Liver (tissue), 9 donors: ENCODE data around the gene NOX3. TPM values are rescaled to one million over a fixed set of nuclear protein-coding genes. Genes with fewer than 3 reads are reported as not detected.

ENCODE experiments used
- DNase-seq: peaks from one replicate; pipeline ENCODE4 v3.0.0-alpha.2; 2017; ENCODE audit warnings: low spot score
- H3K27ac ChIP-seq, 2 donors: one replicate each; pipeline ENCODE4 v1.7.0; 2013; ENCODE audit warnings: inconsistent platforms in 2 of 2, low read length in 2 of 2, control low read depth in 1 of 2, low read depth in 1 of 2, mild to moderate bottlenecking in 1 of 2
- H3K27me3 ChIP-seq, 4 donors: one replicate each; pipeline versions ENCODE4 v1.6.1 to v1.7.0; 2013; ENCODE audit warnings: low read length in 3 of 4, inconsistent platforms in 1 of 4, mild to moderate bottlenecking in 1 of 4, moderate library complexity in 1 of 4; ENCODE audit not compliant: control insufficient read depth in 4 of 4, insufficient read depth in 4 of 4
- H3K36me3 ChIP-seq, 4 donors: one replicate each; pipeline versions ENCODE4 v1.6.1 to v1.7.0; 2013; ENCODE audit warnings: low read length in 3 of 4, mild to moderate bottlenecking in 3 of 4, low read depth in 1 of 4, moderate library complexity in 1 of 4; ENCODE audit not compliant: control insufficient read depth in 4 of 4, insufficient read depth in 3 of 4
- H3K4me1 ChIP-seq, 4 donors: one replicate each; pipeline versions ENCODE4 v1.6.1 to v1.7.0; 2013; ENCODE audit warnings: low read length in 3 of 4, mild to moderate bottlenecking in 3 of 4, moderate library complexity in 1 of 4; ENCODE audit not compliant: control insufficient read depth in 4 of 4, insufficient read depth in 4 of 4
- H3K4me3 ChIP-seq, 3 donors: one replicate each; pipeline versions ENCODE4 v1.6.1 to v1.7.0; 2013; ENCODE audit warnings: low read length in 3 of 3, control low read depth in 1 of 3, low read depth in 1 of 3, mild to moderate bottlenecking in 1 of 3
- H3K9ac ChIP-seq, 2 donors: one replicate each; pipeline ENCODE4 v1.7.0; 2013; ENCODE audit warnings: low read length in 2 of 2, mild to moderate bottlenecking in 2 of 2, moderate library complexity in 2 of 2, control low read depth in 1 of 2, low read depth in 1 of 2
- H3K9me3 ChIP-seq, 4 donors: one replicate each; pipeline versions ENCODE4 v1.6.1 to v1.7.0; 2013; ENCODE audit warnings: low read length in 3 of 4; ENCODE audit not compliant: control insufficient read depth in 4 of 4
- EGR1 ChIP-seq, 2 donors: IDR thresholded peaks; 2 replicates each; pipeline ENCODE4 v1.6.1; 2016 to 2018; ENCODE audit warnings: antibody characterized with exemption in 2 of 2, low read depth in 2 of 2
- FOXA2 ChIP-seq: IDR thresholded peaks from 2 replicates; pipeline ENCODE4 v1.6.1; 2016; ENCODE audit warnings: antibody characterized with exemption
- GABPA ChIP-seq, 2 donors: IDR thresholded peaks in 1 of 2; conservative IDR thresholded peaks in 1 of 2; 2 replicates each; pipeline ENCODE4 v1.6.1; 2016; ENCODE audit warnings: antibody characterized with exemption in 2 of 2, mild to moderate bottlenecking in 1 of 2, moderate library complexity in 1 of 2
- JUND ChIP-seq, 2 donors: IDR thresholded peaks; 2 replicates each; pipeline ENCODE4 v1.6.1; 2016; ENCODE audit warnings: antibody characterized with exemption in 2 of 2
- NR2F2 ChIP-seq: IDR thresholded peaks from 2 replicates; pipeline ENCODE4 v1.6.1; 2016; ENCODE audit warnings: antibody characterized with exemption
- RAD21 ChIP-seq, 2 donors: IDR thresholded peaks; 2 replicates each; pipeline ENCODE4 v1.6.1; 2016; ENCODE audit warnings: antibody characterized with exemption in 2 of 2, mild to moderate bottlenecking in 2 of 2
- RXRA ChIP-seq, 2 donors: IDR thresholded peaks; 2 replicates each; pipeline ENCODE4 v1.6.1; 2017 to 2018; ENCODE audit warnings: antibody characterized with exemption in 2 of 2, mild to moderate bottlenecking in 1 of 2
- SP1 ChIP-seq: IDR thresholded peaks from 2 replicates; pipeline ENCODE4 v1.6.1; 2018; ENCODE audit warnings: antibody characterized with exemption, mild to moderate bottlenecking
- TAF1 ChIP-seq: conservative IDR thresholded peaks from 2 replicates; pipeline ENCODE4 v1.6.1; 2016; ENCODE audit warnings: antibody characterized with exemption, mild to moderate bottlenecking
- WGBS: extraction: QIAGEN DNeasy Blood & Tissue Kit; methylation state at CpG from one replicate; pipeline ENCODE4 v1.1.7; 2013; 5-methylcytosine and 5-hydroxymethylcytosine counted together
- polyA plus RNA-seq, 2 donors: library from polyadenylated mRNA; stranded (reverse) in 1 of 2; unstranded in 1 of 2; fragments of 200-250 nt in 1 of 2; fragments of >200 nt in 1 of 2; fragmentation: Nextera tagmentation in 1 of 2; extraction: Ambion mirVana in 1 of 2; gene quantifications; one replicate each; pipeline versions ENCODE4 v1.2.1 to v1.2.3, GENCODE V29; 2013 to 2015
- total RNA-seq, 2 donors: library from RNA; depleted of rRNA; stranded (reverse); fragments of >200 nt; gene quantifications; one replicate each; pipeline ENCODE4 v1.2.3, GENCODE V29; 2014
- TF ChIP-seq, protein P1 (sequence below): IDR thresholded peaks from 2 replicates; pipeline ENCODE4 v1.6.1; 2016; ENCODE audit warnings: antibody characterized with exemption
- TF ChIP-seq, protein P2 (sequence below): IDR thresholded peaks from 2 replicates; pipeline ENCODE4 v1.6.1; 2016; ENCODE audit warnings: antibody characterized with exemption
- TF ChIP-seq, protein P3 (sequence below): fragments of 150-350 bp; IDR thresholded peaks from 2 replicates; pipeline ENCODE4 v1.5.1; 2017; ENCODE audit warnings: improper control_type of control experiment, low read depth, low read length; ENCODE audit not compliant: missing input control
- TF ChIP-seq, protein P4 (sequence below): IDR thresholded peaks from 2 replicates; pipeline ENCODE4 v1.6.1; 2016; ENCODE audit warnings: antibody characterized with exemption, mild to moderate bottlenecking
- donor health status: healthy.
- donor health status: healthy.
- donor health status: healthy.
- donor health status: healthy.
- donor health status: healthy.

NOX3 gene
- total and polyA plus RNA-seq, 4 donors, result not detected

DNA sequence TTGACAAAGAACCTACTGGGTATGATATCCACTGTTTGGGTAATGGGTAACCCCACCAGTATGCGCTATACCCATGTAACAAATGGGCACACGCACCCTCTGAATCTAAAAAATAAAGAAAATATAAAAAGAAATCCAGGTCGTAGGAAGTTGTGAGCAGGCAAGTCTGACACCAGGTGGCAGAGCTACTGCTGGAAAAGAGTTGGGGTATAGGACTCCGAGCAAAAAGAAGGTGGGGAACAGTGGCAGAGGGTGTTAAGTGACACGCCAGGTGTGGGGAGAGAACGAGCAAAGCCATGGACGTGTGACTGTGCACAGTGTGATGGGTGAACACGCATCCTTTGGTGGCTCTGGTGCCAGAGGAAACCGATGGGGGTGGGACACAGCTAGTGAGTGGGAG lies 46.7 kb downstream of the NOX3 start:
- no peaks in the 10 kb centered on the region for H3K36me3 ChIP-seq
- H3K27me3 ChIP-seq, result no peaks in the 10 kb centered on the region
- no peak overlapping the region for H3K4me3 ChIP-seq
- no peak overlapping the region for H3K27ac ChIP-seq
- TF ChIP-seq SP1, result no peak
- TF ChIP-seq, protein P1, sequence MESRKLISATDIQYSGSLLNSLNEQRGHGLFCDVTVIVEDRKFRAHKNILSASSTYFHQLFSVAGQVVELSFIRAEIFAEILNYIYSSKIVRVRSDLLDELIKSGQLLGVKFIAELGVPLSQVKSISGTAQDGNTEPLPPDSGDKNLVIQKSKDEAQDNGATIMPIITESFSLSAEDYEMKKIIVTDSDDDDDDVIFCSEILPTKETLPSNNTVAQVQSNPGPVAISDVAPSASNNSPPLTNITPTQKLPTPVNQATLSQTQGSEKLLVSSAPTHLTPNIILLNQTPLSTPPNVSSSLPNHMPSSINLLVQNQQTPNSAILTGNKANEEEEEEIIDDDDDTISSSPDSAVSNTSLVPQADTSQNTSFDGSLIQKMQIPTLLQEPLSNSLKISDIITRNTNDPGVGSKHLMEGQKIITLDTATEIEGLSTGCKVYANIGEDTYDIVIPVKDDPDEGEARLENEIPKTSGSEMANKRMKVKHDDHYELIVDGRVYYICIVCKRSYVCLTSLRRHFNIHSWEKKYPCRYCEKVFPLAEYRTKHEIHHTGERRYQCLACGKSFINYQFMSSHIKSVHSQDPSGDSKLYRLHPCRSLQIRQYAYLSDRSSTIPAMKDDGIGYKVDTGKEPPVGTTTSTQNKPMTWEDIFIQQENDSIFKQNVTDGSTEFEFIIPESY, result no peak
- no peak for TF ChIP-seq FOXA2
- TF ChIP-seq, protein P2, sequence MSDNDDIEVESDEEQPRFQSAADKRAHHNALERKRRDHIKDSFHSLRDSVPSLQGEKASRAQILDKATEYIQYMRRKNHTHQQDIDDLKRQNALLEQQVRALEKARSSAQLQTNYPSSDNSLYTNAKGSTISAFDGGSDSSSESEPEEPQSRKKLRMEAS, result no peak
- no peak for TF ChIP-seq TAF1
- TF ChIP-seq, protein P3, sequence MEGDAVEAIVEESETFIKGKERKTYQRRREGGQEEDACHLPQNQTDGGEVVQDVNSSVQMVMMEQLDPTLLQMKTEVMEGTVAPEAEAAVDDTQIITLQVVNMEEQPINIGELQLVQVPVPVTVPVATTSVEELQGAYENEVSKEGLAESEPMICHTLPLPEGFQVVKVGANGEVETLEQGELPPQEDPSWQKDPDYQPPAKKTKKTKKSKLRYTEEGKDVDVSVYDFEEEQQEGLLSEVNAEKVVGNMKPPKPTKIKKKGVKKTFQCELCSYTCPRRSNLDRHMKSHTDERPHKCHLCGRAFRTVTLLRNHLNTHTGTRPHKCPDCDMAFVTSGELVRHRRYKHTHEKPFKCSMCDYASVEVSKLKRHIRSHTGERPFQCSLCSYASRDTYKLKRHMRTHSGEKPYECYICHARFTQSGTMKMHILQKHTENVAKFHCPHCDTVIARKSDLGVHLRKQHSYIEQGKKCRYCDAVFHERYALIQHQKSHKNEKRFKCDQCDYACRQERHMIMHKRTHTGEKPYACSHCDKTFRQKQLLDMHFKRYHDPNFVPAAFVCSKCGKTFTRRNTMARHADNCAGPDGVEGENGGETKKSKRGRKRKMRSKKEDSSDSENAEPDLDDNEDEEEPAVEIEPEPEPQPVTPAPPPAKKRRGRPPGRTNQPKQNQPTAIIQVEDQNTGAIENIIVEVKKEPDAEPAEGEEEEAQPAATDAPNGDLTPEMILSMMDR, result no peak
- no peak for TF ChIP-seq EGR1 (IDR thresholded peaks at IDR 0.05; ENCODE audit: low read depth in 2 of 2)
- TF ChIP-seq JUND (IDR thresholded peaks at IDR 0.05), result no peak
- no peak for TF ChIP-seq GABPA (IDR thresholded peaks at IDR 0.05 in 1 of 2, conservative IDR thresholded peaks at IDR 0.05 in 1 of 2)
- TF ChIP-seq NR2F2, result no peak
- no peak for TF ChIP-seq RAD21 (IDR thresholded peaks at IDR 0.05)
- no peak for TF ChIP-seq RXRA (IDR thresholded peaks at IDR 0.05)
- 87% methylated on average over 9 of the region's 9 CpGs for WGBS
- DNase-seq, result no peak
- H3K4me1 ChIP-seq, result no peaks in the 10 kb centered on the region
- H3K9me3 ChIP-seq, result no peaks in the 10 kb centered on the region
- no peak overlapping the region for H3K9ac ChIP-seq

DNA sequence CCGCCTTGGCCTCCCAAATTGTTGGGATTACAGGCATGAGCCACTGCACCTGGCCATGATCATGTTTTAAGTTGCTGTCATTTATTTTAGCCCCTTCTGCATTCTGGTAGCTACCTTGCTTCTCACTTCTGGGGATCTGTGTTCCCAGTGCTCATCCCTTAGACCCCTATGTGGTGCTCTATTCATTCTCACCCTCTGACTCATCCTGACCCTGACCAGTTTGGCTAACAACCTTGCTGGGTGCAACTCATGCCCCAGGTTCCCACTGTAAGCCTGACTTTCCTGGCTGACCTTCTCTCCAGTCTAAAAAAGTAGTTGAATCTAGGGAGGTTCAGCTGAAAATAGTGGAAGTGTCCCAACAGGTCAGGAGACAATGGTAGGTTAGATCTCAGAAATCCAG lies 47.4 kb downstream of the NOX3 start:
- TF ChIP-seq, protein P4, sequence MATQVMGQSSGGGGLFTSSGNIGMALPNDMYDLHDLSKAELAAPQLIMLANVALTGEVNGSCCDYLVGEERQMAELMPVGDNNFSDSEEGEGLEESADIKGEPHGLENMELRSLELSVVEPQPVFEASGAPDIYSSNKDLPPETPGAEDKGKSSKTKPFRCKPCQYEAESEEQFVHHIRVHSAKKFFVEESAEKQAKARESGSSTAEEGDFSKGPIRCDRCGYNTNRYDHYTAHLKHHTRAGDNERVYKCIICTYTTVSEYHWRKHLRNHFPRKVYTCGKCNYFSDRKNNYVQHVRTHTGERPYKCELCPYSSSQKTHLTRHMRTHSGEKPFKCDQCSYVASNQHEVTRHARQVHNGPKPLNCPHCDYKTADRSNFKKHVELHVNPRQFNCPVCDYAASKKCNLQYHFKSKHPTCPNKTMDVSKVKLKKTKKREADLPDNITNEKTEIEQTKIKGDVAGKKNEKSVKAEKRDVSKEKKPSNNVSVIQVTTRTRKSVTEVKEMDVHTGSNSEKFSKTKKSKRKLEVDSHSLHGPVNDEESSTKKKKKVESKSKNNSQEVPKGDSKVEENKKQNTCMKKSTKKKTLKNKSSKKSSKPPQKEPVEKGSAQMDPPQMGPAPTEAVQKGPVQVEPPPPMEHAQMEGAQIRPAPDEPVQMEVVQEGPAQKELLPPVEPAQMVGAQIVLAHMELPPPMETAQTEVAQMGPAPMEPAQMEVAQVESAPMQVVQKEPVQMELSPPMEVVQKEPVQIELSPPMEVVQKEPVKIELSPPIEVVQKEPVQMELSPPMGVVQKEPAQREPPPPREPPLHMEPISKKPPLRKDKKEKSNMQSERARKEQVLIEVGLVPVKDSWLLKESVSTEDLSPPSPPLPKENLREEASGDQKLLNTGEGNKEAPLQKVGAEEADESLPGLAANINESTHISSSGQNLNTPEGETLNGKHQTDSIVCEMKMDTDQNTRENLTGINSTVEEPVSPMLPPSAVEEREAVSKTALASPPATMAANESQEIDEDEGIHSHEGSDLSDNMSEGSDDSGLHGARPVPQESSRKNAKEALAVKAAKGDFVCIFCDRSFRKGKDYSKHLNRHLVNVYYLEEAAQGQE, result no peak
- no peak for DNase-seq
- Histone ChIP-seq H3K4me1 (no peaks in the 10 kb centered on the region), H3K36me3 (no peaks in the 10 kb centered on the region), H3K27me3 (no peaks in the 10 kb centered on the region), H3K4me3 (no peak overlapping the region), H3K9me3 (no peaks in the 10 kb centered on the region), H3K27ac (no peak overlapping the region), H3K9ac (no peak overlapping the region)
- 86% methylated on average over 1 of the region's 1 CpG for WGBS
